ENCODE measurements around the gene NFASC.

Gene NFASC

GRCh38 chr1:205071801-205072200, 201.1 kb downstream of the NFASC start:
- H3K27ac ChIP-seq = no peak overlapping the region
- DNase-seq (ENCODE audit: low read depth, low spot score) = no peak

DNA sequence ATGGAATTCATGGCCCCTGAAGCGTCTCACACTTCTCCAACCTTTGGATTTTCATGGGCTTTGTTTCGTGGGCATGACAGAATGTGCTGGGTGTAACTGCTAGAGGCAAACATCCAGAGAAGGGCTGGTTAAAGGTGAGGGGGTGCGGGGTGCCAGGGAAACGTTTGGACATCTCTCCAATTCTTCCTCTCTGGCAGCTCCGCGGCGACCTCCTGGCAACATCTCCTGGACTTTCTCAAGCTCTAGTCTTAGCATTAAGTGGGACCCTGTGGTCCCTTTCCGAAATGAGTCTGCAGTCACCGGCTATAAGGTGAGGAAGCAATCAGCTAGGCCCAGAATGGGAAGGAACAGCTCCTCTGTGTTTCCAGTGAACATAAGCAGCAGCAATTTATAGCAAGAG, 201.6 kb downstream of the NFASC start:
- DNase-seq (ENCODE audit: low read depth, low spot score) = no peak

More for the DNA sequence above, 201.6 kb downstream of the NFASC start:
- peak overlapping the region; percentile 64 for H3K27ac ChIP-seq
